CD1c-positive myeloid dendritic cell (primary cell): Measurements from ENCODE around the gene GLB1L.
A peak's percentile ranks its signal among the peaks of the same experiment; 100 is the strongest.
"Not testable (repeated sequence)": the region's sequence is repeated elsewhere in the genome, so short reads cannot be mapped to it uniquely, and the experiment has no call there.

Experiments
- DNase-seq: peaks from one replicate; pipeline ENCODE4 v3.0.0-alpha.2; 2016; ENCODE audit errors: extremely low spot score

GLB1L gene

GRCh38 chr2:219280651-219281050, 35.4 kb upstream of the GLB1L start:
- peak; percentile 7 for DNase-seq

DNA sequence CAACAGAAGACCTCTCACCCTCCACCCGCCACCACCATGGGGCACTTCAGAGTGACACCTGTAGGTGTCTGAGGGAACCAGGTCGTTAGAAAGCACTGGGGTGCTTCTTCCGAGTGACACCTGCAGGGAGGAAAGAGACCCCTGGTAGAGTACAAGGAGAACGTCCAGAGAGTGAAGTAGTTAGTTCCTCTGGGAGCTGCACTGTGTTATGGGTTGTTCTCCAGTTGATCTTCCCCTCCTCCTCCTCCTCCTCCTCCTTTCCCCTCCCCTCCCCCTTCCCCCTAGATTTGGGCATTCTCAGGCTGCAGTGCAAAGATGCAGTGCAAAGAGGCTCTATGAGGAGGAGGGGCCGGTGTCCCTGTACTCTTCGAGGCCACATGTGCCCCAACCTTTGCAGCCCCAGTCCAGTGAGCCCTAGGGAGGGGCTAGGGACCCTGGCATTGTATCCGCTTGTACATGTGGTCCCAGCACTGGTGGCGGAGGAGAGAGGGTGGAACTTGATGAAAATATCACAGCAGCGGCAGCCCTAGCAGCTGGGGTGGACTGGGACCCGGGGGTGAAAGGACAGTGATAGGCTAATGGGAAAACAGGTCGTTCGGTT, 34.8 kb upstream of the GLB1L start:
- DNase-seq, result no peak

GRCh38 chr2:219279151-219279915, 34.1 kb upstream of the GLB1L start, which contains the start of gene DNAJB2:
TSS of gene DNAJB2 (plus strand) at chr2:219279366. CDS start at chr2:219279834, 468 bp downstream.
- peak; percentile 99 for DNase-seq

DNA sequence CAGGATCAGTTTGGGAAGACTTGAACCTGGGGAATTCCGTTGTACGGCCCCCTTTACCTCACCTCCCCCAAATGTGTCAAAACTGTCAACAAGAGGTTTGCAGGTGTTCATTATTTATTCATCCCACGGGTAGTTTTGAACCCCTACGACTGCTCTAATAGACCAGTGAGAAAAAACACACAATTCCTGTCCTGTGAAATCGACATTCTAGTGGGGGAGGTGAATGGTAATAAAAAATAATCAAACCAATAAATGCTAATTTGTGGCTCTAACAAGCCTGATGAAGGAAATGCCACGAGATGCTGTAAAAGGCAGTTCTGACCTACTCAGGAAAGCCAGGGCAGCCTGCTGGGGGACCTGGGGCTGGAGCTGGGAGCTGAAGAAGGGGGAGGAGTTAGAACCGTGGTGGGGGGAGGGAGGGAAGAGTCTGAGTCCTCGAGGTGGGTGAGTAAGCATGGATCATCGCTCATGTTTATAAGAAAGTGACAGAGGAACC, 33.5 kb upstream of the GLB1L start:
- no peak for DNase-seq

DNA sequence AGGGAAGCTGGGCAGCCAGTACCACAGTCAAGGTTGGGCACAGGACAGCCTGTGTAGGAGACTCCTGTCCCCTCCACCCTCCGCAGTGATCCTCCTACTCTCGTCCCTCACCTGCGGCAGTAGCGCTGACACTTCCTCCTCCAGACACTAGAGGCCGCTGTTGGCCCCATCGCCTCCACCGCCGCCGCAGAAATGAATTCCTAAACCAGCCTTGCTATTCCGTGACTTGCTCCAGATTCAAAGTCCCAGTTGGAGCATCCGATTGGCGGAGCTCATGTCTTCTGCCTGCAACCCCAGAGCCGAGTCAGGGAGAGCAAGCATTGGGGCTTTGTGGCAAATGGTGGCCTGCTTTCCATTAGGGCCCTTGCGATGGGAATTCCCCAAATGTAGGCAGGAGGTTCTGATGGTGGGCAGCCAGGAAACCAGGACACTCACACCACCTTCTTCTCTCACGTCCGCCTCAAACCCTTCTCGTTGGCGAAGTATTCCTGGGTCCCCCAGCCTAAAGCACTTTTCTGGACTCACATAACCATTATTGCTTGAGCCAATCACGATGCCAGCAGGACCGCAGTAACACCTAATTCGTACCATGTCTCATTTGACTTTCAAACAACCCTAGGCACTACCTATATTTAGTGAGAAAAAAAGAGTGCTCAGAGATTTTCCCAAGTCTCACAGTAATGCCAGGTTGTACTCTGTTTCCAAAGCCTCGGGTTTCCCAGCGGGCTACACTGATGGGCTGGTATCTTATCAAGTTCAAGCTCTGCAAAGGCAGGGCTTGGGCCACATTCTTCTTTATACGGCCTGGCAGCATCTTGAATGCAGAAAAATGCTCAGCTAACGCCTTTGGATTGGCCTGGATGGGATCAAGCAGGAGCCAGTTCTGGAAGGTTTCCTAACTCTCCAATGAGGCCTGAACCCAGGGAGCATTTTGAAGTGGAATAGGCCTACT, 32.7 kb upstream of the GLB1L start:
- peak; percentile 84 for DNase-seq

DNA sequence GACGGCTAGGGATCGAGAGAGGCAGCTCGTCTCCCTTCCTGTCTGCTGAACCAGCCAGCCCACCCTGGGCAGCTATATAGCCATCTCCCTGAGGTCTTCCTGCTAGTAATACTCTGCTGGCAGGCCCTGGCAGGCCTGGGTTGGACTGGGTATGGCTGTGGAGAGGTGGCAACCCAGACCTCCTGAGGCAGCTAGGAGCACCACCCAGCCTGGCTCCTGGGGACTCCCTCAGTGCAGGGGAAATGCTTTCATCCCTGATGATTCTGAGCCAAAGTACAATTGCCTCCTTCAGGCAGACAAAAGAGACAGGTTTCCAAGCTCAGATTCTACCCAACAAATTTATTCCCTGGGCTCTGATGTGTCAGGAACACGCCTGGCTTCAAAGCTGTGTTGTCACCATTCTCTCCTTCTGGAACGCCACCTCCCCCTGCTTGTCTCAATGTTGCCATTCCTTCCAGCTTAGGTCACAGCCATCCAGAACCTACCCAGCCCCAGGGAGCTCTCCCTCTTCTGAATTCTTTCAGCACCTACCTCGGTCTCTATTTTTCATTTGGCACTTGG, 29.2 kb upstream of the GLB1L start:
- no peak for DNase-seq

DNA sequence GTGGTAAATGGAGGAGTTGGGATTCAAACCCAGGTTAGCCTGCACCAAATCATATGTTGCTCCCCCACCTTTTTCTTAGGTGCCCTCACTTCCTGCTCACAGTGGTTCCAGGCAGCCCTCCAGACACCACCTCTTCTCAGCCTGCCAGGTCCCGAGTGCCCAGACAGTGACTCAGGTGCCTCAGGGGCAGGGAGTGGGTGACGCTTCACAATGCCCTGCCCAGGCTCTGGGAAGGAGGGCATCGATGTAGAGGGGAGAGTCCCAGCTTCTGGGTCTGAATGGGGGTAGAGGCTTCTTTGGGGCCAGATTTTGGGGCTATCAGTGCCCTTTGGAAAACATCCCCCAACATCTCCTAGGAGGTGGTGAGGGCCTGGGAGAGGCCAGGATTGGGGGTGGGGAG, 28.7 kb upstream of the GLB1L start:
- no peak for DNase-seq

DNA sequence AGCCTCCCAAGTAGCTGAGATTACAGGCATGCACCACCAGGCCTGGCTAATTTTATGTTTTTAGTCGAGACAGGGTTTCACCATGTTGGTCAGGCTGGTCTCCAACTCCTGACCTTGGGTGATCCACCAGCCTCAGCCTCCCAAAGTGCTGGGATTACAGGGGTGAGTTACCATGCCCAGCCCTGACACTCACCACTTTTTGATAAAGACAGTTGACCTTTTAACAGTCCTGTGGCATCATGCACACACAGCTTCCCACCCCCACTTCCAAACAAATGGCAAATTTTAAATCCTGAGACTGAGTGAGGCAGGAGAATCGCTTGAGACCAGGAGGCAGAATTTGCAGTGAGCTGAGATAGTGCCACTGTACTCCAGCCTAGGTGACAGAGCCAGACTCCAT, 27.8 kb upstream of the GLB1L start:
- no peak for DNase-seq

- DNase-seq, result no peak
Measured at GRCh38 chr2:219272356-219272755, 27.1 kb upstream of the GLB1L start.

GRCh38 chr2:219271021-219271420, 25.8 kb upstream of the GLB1L start:
- no peak for DNase-seq

DNA sequence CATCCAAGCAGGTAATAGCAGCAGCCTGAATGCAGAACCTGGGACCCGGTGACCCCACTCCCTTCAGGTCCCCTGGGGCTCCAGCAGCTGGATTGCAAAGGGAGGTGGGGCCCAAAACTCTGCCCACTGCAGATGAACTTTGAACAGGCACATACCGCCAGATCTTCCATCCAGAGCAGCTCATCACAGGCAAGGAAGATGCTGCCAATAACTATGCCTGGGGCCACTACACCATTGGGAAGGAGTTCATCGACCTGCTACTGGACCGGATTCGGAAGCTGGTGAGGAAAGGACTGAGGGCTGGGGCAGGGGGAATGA, 24.8 kb upstream of the GLB1L start:
- no peak for DNase-seq

DNA sequence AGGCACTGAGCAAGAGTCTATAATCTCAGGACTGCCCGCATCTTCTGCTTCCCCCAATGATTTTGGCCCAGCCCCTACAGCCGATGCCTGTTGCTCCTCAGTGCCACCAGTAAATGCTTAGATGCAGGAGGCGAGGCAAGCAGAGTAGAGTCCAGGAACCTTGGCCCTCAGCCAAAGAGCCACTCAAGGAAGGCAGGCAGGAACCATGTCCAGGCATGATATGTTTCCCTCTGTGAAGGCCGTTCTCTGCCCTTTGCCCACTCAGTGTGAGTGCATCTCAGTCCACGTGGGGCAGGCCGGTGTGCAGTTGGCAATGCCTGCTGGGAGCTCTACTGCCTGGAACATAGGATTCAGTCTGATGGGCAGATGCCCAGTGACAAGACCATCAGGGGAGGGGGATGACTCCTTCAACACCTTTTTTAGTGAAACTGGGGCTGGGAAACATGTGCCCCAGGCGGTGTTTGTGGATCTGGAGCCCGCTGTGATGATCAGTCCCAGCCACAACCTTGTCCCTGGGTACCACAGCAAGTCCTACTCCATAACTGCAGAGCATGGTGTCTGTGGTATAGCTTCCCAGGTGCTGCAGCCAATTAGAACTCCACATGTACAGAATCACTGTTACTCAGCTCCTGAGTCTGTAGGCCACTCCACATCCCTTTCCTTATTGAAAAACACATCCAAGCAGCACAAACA, 24.3 kb upstream of the GLB1L start:
- no peak for DNase-seq

DNA sequence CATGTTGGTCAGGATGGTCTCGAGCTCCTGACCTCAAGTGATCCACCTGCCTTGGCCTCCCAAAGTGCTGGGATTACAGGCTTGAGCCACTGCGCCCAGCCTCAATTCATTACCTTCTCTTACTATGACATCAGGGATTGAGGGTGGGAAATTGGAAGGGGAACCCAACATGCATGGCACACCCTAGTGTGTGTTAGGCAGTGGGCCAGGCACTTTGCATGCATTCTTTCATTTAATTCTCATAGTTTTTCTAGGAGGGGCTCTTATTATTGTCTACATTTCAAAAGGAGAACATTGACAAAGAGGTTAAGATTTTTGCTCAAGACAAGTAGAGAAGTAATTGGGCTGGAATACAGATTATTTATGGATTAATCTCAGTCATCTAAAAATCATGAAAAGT, 23.1 kb upstream of the GLB1L start:
- no peak for DNase-seq

GRCh38 chr2:219266886-219267285, 21.6 kb upstream of the GLB1L start:
- DNase-seq, result no peak

- DNase-seq, result no peak
Measured at GRCh38 chr2:219266232-219266631, 21.0 kb upstream of the GLB1L start.

DNA sequence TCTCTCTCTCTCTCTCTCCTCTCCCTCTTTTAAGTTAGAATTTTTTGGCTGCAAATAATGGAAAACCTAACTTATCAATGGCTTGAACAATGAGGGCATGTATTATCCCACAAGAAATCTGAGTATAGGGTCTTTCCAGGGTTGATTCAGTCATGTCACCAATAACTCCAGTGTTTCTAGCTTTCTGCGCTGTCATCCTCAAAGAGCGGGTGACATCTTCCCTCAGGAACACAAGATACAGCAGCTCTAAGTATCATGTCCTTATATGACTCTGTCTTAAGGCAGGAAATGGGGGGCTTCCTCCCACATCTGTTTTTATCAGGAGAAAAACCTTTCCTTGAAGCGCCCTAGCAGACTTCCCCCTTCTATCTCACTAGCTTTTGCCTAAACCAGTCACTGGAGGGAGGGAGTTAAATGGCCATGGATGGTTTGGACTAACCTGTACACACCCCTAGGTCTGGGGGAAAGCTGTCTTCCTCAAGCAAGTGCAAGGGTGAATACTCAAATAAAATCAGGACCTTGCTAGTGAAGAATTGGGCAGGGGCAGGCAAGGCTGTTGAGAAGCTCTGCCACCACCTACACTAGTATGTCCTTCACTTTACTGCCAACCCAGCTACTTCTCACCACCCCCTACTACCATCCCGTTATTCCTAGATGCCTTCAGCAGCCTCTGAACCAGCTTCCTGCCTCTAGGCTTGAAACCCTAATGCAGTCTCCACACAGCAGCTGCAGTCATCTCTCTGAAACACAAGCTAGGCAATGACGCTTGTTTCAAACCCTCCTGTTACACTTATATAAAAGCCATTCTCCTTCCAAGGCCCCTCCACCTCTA, 16.0 kb upstream of the GLB1L start:
- no peak for DNase-seq

- DNase-seq, result not testable (repeated sequence)
Measured at GRCh38 chr2:219258942-219259341, 13.7 kb upstream of the GLB1L start.

DNA sequence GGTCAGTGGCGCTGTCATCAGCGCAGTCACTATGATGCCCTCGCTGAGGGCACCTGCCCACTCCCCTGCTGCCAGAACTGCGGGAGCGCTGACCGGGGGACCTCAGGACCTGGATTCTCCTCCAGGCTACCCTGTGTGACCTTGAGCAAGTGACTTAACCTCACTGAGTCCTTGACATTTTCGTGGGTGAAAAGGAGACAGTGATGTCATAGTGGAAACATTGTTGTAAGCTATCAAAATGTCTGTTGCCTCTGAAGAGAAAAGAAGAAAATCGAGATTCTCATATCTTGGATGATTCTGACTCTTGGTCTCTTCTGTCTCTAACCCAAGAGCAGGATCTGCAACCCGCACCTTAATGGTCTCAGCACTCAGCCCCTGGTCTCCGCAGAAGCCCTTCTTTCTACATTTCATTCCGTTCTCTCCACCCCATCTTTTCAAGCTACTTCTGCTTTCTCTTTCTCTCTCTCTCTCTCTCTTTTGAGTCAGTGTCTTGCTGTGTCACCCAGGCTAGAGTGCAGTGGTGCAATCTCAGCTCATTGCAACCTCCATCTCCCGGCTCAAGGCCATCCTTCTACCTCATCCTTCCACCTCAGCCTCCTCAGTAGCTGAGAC, 9.5 kb upstream of the GLB1L start:
- DNase-seq, result peak; percentile 63

- peak; percentile 93 for DNase-seq
Measured at GRCh38 chr2:219253753-219254589, 8.7 kb upstream of the GLB1L start, which contains the start of gene TUBA4A. TSS of gene TUBA4A (minus strand) at chr2:219253918. CDS start at chr2:219253858, 60 bp downstream.
